ENCODE measurements around the gene RPS4Y1.

RPS4Y1 gene

GRCh38 chrY:2907356-2907755 is 66.0 kb downstream of the RPS4Y1 start:
- Mint-ChIP-seq H3K4me1 (no peaks in the 10 kb centered on the region), H3K9me3 (peaks cover 1% of the 10 kb centered on the region), H3K27ac (no peak overlapping the region), H3K27me3 (no peaks in the 10 kb centered on the region), H3K4me3 (no peak overlapping the region), H3K36me3 (peaks cover under 1% of the 10 kb centered on the region)
- DNase-seq (ENCODE audit: low spot score in 2 of 2) (no peak), ATAC-seq (ENCODE audit: low read depth) (no peak)

DNA sequence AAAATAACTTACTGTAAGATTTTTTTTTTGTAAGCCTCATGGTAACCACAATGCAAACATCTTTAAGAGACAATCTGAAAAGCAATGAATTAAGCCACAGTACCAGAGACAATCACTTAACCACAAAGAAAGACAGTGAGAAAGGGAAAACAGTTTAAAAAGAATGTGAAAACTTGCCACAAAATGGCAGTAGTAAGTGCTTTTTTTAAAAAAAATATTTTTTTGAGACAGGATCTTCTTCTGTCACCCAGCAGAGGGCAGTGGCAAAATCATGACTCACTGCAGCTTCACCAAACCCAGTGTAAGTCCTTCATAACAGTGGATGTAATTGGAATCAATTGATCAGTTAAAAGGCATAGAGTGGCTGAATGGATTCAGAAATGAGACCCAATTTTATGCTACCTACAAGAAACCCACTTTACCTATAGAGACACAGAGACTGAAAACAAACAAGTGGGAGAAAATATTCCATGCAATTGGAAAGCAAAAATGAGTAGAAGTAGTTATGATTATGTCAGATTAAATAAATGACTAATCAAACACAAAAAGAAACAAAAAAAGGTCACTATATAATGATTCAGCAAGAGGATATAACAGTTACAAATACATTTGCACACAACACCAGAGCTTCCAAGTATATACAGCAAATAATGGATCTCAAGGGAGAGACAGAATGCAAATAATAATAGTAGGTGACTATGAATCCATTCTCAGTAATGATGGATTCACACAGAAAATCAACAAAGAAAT is 71.8 kb downstream of the RPS4Y1 start:
- Mint-ChIP-seq H3K4me1 (peaks cover 2% of the 10 kb centered on the region), H3K9me3 (peaks cover 1% of the 10 kb centered on the region), H3K27me3 (no peaks in the 10 kb centered on the region), H3K4me3 (no peak overlapping the region), H3K27ac (no peak overlapping the region), H3K36me3 (no peaks in the 10 kb centered on the region)
- ATAC-seq (ENCODE audit: low read depth) (peak; percentile 62), DNase-seq (ENCODE audit: low spot score in 2 of 2) (no peak)

All from memory B cell (primary cell).